ENCODE results near the gene ZNF488.
"Not testable (repeated sequence)": the region's sequence is repeated elsewhere in the genome, so short reads cannot be mapped to it uniquely, and the experiment has no call there.

Gene ZNF488

GRCh38 chr10:47418966-47419365 lies 34.9 kb upstream of the ZNF488 start:
- no peak for TF ChIP-seq CTCF (IDR thresholded peaks at IDR 0.05; ENCODE audit: insufficient read depth, low read length)
- TF ChIP-seq SPI1 (IDR thresholded peaks at IDR 0.05; ENCODE audit: borderline replicate concordance, low read depth), result no peak
- TF ChIP-seq GABPA (IDR thresholded peaks at IDR 0.05; ENCODE audit: low read depth), result no peak
- no peak for TF ChIP-seq POLR2AphosphoS5 (IDR thresholded peaks at IDR 0.05; ENCODE audit: low read depth)
- TF ChIP-seq REST (IDR thresholded peaks at IDR 0.05; ENCODE audit: insufficient replicate concordance, low read depth), result no peak
- no peak for DNase-seq (ENCODE audit: low read depth in 1 of 2, low spot score in 1 of 2)
- Histone ChIP-seq H3K4me3 (replicated peaks; ENCODE audit: insufficient read depth, low read length) (no peak overlapping the region), H3K27ac (replicated peaks) (no peak overlapping the region), H3K27me3 (ENCODE audit: insufficient read depth, poor library complexity, severe bottlenecking) (no peaks in the 10 kb centered on the region)

GRCh38 chr10:47418321-47418720 lies 34.2 kb upstream of the ZNF488 start:
- no peaks in the 10 kb centered on the region for H3K27me3 ChIP-seq (ENCODE audit: insufficient read depth, poor library complexity, severe bottlenecking)
- H3K27ac ChIP-seq (replicated peaks), result no peak overlapping the region
- TF ChIP-seq POLR2AphosphoS5 (IDR thresholded peaks at IDR 0.05; ENCODE audit: low read depth), result no peak
- no peak for TF ChIP-seq CTCF (IDR thresholded peaks at IDR 0.05; ENCODE audit: insufficient read depth, low read length)
- TF ChIP-seq SPI1 (IDR thresholded peaks at IDR 0.05; ENCODE audit: borderline replicate concordance, low read depth), result no peak
- TF ChIP-seq GABPA (IDR thresholded peaks at IDR 0.05; ENCODE audit: low read depth), result no peak
- no peak for TF ChIP-seq REST (IDR thresholded peaks at IDR 0.05; ENCODE audit: insufficient replicate concordance, low read depth)
- no peak for DNase-seq (ENCODE audit: low read depth in 1 of 2, low spot score in 1 of 2)
- H3K4me3 ChIP-seq (replicated peaks; ENCODE audit: insufficient read depth, low read length), result no peak overlapping the region

GRCh38 chr10:47416305-47417218 lies 32.5 kb upstream of the ZNF488 start:
- H3K27me3 ChIP-seq (ENCODE audit: insufficient read depth, poor library complexity, severe bottlenecking); DNase-seq (ENCODE audit: low read depth in 1 of 2, low spot score in 1 of 2); H3K4me3 ChIP-seq (replicated peaks; ENCODE audit: insufficient read depth, low read length); H3K27ac ChIP-seq (replicated peaks): not testable (repeated sequence)

- TF ChIP-seq GABPA (IDR thresholded peaks at IDR 0.05; ENCODE audit: low read depth) (no peak), REST (IDR thresholded peaks at IDR 0.05; ENCODE audit: insufficient replicate concordance, low read depth) (no peak), POLR2AphosphoS5 (IDR thresholded peaks at IDR 0.05; ENCODE audit: low read depth) (no peak), SPI1 (IDR thresholded peaks at IDR 0.05; ENCODE audit: borderline replicate concordance, low read depth) (no peak), CTCF (IDR thresholded peaks at IDR 0.05; ENCODE audit: insufficient read depth, low read length) (no peak)
Measured at GRCh38 chr10:47415520-47416304, 31.6 kb upstream of the ZNF488 start.

More at GRCh38 chr10:47415520-47416304, 31.6 kb upstream of the ZNF488 start:
- Histone ChIP-seq H3K27me3 (ENCODE audit: insufficient read depth, poor library complexity, severe bottlenecking) (no peaks in the 10 kb centered on the region), H3K27ac (replicated peaks) (no peak overlapping the region), H3K4me3 (replicated peaks; ENCODE audit: insufficient read depth, low read length) (no peak overlapping the region)
- no peak for DNase-seq (ENCODE audit: low read depth in 1 of 2, low spot score in 1 of 2)
